ENCODE results near the gene S100B. TPM values are rescaled to one million over a fixed set of nuclear protein-coding genes. Genes with fewer than 3 reads are reported as not detected.

S100B gene
- total and polyA plus RNA-seq, 9 of the 15 experiments (the other 6 are each of a cell fraction or from before 2014, with no cell fraction given) = not detected

DNA sequence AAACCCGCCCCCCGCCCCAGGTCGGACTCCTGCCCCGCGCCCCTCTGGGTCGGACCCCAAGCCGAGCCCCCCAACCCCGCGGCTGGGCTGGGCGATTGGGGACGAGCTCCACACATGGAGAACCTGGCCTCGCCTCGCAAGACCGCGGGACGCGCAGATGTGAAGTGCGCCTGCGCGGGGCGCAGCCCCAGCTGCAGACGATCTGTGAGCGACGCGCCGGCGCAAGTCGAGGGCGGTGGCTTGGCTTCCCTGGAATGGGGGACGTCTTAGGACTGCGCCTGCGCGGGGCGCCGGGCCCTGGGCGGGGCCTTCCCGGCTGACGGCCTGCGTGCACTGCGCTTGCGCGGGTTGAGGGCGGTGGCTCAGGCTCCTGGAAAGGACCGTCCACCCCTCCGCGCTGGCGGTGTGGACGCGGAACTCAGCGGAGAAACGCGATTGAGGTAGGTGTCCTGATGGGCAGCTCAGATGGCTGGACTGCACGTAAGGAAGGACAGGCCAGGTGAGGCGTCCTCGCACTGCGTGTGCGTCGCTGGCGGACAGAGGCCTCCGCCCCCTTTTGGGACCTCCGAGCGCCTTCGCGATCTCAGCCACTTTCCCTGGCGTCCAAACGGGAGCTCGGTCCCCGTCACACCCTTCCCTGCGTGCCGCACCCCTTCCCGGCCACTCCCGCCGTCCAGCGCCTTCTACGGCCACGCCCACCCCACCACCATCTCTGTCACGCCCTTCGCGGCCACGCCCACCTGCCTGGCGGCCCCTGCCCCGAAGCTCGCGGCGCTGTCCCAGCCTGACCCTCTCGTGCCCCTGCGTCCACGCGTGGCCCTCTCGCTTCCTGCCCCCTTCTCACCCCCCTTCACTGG, 30.7 kb upstream of the S100B start, which contains the start of gene PRMT2 (continued):
- TF ChIP-seq POLR3A (IDR thresholded peaks at IDR 0.05; ENCODE audit: borderline replicate concordance, extremely low read depth, insufficient read depth, insufficient read length) = no peak
- TF ChIP-seq ARHGAP35 (IDR thresholded peaks at IDR 0.05; ENCODE audit: partially characterized antibody) = no peak
- TF ChIP-seq, protein P1, sequence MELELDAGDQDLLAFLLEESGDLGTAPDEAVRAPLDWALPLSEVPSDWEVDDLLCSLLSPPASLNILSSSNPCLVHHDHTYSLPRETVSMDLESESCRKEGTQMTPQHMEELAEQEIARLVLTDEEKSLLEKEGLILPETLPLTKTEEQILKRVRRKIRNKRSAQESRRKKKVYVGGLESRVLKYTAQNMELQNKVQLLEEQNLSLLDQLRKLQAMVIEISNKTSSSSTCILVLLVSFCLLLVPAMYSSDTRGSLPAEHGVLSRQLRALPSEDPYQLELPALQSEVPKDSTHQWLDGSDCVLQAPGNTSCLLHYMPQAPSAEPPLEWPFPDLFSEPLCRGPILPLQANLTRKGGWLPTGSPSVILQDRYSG (tag; conservative IDR thresholded peaks at IDR 0.05; ENCODE audit: low read depth) = no peak
- TF ChIP-seq, protein P2, sequence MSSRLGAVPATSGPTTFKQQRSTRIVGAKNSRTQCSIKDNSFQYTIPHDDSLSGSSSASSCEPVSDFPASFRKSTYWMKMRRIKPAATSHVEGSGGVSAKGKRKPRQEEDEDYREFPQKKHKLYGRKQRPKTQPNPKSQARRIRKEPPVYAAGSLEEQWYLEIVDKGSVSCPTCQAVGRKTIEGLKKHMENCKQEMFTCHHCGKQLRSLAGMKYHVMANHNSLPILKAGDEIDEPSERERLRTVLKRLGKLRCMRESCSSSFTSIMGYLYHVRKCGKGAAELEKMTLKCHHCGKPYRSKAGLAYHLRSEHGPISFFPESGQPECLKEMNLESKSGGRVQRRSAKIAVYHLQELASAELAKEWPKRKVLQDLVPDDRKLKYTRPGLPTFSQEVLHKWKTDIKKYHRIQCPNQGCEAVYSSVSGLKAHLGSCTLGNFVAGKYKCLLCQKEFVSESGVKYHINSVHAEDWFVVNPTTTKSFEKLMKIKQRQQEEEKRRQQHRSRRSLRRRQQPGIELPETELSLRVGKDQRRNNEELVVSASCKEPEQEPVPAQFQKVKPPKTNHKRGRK (tag; IDR thresholded peaks at IDR 0.05) = no peak
- TF ChIP-seq MCM5 (IDR thresholded peaks at IDR 0.05; ENCODE audit: low read depth) = no peak
- peak; percentile 69; the same call in 1 of the 2 replicates for TF ChIP-seq TAF7 (tag; IDR thresholded peaks at IDR 0.05)
- no peak for TF ChIP-seq DDX20 (tag; IDR thresholded peaks at IDR 0.05; ENCODE audit: low read depth)
- peak; percentile 92 for TF ChIP-seq NBN (IDR thresholded peaks at IDR 0.05; ENCODE audit: low read depth)
- no peak for TF ChIP-seq CREBBP (IDR thresholded peaks at IDR 0.05; ENCODE audit: low read depth, low read length)
- no peak for TF ChIP-seq PPARD (CRISPR knock-in tag; IDR thresholded peaks at IDR 0.05)
- TF ChIP-seq YY1 (IDR thresholded peaks at IDR 0.05; ENCODE audit: borderline replicate concordance in 1 of 3, control insufficient read depth in 1 of 3, extremely low read depth in 1 of 3, insufficient read depth in 3 of 3, insufficient read length in 1 of 3, insufficient replicate concordance in 2 of 3, low read depth in 1 of 3, low read length in 2 of 3) = peak in 2 of 3 experiments; percentile 61
- TF ChIP-seq, protein P3, sequence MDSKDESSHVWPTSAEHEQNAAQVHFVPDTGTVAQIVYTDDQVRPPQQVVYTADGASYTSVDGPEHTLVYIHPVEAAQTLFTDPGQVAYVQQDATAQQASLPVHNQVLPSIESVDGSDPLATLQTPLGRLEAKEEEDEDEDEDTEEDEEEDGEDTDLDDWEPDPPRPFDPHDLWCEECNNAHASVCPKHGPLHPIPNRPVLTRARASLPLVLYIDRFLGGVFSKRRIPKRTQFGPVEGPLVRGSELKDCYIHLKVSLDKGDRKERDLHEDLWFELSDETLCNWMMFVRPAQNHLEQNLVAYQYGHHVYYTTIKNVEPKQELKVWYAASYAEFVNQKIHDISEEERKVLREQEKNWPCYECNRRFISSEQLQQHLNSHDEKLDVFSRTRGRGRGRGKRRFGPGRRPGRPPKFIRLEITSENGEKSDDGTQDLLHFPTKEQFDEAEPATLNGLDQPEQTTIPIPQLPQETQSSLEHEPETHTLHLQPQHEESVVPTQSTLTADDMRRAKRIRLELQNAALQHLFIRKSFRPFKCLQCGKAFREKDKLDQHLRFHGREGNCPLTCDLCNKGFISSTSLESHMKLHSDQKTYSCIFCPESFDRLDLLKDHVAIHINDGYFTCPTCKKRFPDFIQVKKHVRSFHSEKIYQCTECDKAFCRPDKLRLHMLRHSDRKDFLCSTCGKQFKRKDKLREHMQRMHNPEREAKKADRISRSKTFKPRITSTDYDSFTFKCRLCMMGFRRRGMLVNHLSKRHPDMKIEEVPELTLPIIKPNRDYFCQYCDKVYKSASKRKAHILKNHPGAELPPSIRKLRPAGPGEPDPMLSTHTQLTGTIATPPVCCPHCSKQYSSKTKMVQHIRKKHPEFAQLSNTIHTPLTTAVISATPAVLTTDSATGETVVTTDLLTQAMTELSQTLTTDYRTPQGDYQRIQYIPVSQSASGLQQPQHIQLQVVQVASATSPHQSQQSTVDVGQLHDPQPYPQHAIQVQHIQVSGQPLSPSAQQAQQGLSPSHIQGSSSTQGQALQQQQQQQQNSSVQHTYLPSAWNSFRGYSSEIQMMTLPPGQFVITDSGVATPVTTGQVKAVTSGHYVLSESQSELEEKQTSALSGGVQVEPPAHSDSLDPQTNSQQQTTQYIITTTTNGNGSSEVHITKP (IDR thresholded peaks at IDR 0.05; ENCODE audit: partially characterized antibody) = peak; percentile 85
- TF ChIP-seq, protein P4, sequence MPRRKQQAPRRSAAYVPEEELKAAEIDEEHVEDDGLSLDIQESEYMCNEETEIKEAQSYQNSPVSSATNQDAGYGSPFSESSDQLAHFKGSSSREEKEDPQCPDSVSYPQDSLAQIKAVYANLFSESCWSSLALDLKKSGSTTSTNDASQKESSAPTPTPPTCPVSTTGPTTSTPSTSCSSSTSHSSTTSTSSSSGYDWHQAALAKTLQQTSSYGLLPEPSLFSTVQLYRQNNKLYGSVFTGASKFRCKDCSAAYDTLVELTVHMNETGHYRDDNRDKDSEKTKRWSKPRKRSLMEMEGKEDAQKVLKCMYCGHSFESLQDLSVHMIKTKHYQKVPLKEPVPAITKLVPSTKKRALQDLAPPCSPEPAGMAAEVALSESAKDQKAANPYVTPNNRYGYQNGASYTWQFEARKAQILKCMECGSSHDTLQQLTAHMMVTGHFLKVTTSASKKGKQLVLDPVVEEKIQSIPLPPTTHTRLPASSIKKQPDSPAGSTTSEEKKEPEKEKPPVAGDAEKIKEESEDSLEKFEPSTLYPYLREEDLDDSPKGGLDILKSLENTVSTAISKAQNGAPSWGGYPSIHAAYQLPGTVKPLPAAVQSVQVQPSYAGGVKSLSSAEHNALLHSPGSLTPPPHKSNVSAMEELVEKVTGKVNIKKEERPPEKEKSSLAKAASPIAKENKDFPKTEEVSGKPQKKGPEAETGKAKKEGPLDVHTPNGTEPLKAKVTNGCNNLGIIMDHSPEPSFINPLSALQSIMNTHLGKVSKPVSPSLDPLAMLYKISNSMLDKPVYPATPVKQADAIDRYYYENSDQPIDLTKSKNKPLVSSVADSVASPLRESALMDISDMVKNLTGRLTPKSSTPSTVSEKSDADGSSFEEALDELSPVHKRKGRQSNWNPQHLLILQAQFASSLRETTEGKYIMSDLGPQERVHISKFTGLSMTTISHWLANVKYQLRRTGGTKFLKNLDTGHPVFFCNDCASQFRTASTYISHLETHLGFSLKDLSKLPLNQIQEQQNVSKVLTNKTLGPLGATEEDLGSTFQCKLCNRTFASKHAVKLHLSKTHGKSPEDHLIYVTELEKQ (CRISPR knock-in tag; IDR thresholded peaks at IDR 0.05) = no peak
- no peak; the same call in none of the 2 replicates for TF ChIP-seq SMARCE1 (IDR thresholded peaks at IDR 0.05)
- peak; percentile 87; the same call in 1 of the 2 replicates for TF ChIP-seq ETV5 (CRISPR knock-in tag; IDR thresholded peaks at IDR 0.05; ENCODE audit: low read depth)
- TF ChIP-seq SIRT6 (IDR thresholded peaks at IDR 0.05; ENCODE audit: low read depth, low read length) = no peak

Measured in K562 (cell line).